HepG2 (cell line): ENCODE results near the gene TTLL13. TPM values are rescaled to one million over a fixed set of nuclear protein-coding genes. Genes with fewer than 3 reads are reported as not detected.

Experiments used
- BCL6 ChIP-seq: IDR thresholded peaks from 2 replicates; pipeline ENCODE4 v1.6.1; 2016; ENCODE audit warnings: missing genetic modification reagents, missing compliant biosample characterization
- HOXA3 ChIP-seq: sonication (generic); formaldehyde crosslinking; IDR thresholded peaks from 2 replicates; pipeline ENCODE4 v1.5.0; 2020; ENCODE audit warnings: missing genetic modification reagents
- MIXL1 ChIP-seq: IDR thresholded peaks from 2 replicates; pipeline ENCODE4 v1.6.1; 2016
- MYC ChIP-seq: sonication (generic); formaldehyde crosslinking; IDR thresholded peaks from 2 replicates; pipeline ENCODE4 v1.9.0; 2021; ENCODE audit warnings: missing genetic modification reagents, borderline replicate concordance
- PHF5A ChIP-seq: IDR thresholded peaks from one replicate; pipeline ENCODE4 v1.6.1; 2018; ENCODE audit warnings: low read depth, missing genetic modification reagents; ENCODE audit not compliant: unreplicated experiment
- RELA ChIP-seq: sonication (generic); formaldehyde crosslinking; IDR thresholded peaks from 2 replicates; pipeline ENCODE4 v1.4.0; 2020; ENCODE audit warnings: missing genetic modification reagents
- RXRB ChIP-seq: IDR thresholded peaks from 2 replicates; pipeline ENCODE4 v1.6.1; 2016; ENCODE audit warnings: borderline replicate concordance, missing genetic modification reagents, missing compliant biosample characterization
- SAP130 ChIP-seq: IDR thresholded peaks from 2 replicates; pipeline ENCODE4 v1.6.1; 2016; ENCODE audit warnings: low read depth
- SOX5 ChIP-seq: IDR thresholded peaks from 2 replicates; pipeline ENCODE4 v1.6.1; 2016; ENCODE audit warnings: borderline replicate concordance
- ZFP91 ChIP-seq: sonication (generic); formaldehyde crosslinking; IDR thresholded peaks from 2 replicates; pipeline ENCODE4 v1.9.0; 2022; ENCODE audit warnings: missing genetic modification reagents, mild to moderate bottlenecking, borderline replicate concordance
- ZFX ChIP-seq: sonication (generic); formaldehyde crosslinking; IDR thresholded peaks from 2 replicates; pipeline ENCODE4 v1.4.0; 2020; ENCODE audit warnings: mild to moderate bottlenecking, low read depth, missing genetic modification reagents, moderate library complexity
- ZNF224 ChIP-seq: sonication (generic); formaldehyde crosslinking; IDR thresholded peaks from 2 replicates; pipeline ENCODE4 v1.5.0; 2020; ENCODE audit warnings: mild to moderate bottlenecking, missing genetic modification reagents
- ZNF609 ChIP-seq: sonication (generic); formaldehyde crosslinking; IDR thresholded peaks from 2 replicates; pipeline ENCODE4 v1.4.0; 2020; ENCODE audit warnings: mild to moderate bottlenecking, missing genetic modification reagents, borderline replicate concordance
- polyA plus RNA-seq, 8 experiments: library from polyadenylated mRNA; depleted of rRNA in 3 of 8; stranded (reverse) in 7 of 8; unstranded in 1 of 8; fragments of >200 nt; fragmentation: Illumina TruSeq in 4 of 8; extraction: Trizol in 4 of 8; gene quantifications; 2 replicates each; pipeline versions ENCODE4 v1.2.1 to v1.2.3, GENCODE V29; 2011 to 2016; ENCODE audit warnings: low read depth in 4 of 8, missing spikeins in 1 of 8, mixed read lengths in 1 of 8; ENCODE audit not compliant: insufficient read depth in 1 of 8
- total RNA-seq, 5 experiments: library from RNA; depleted of rRNA; stranded (reverse); fragments of >200 nt; fragmentation: Illumina TruSeq; extraction: Trizol; gene quantifications; 2 replicates each; pipeline ENCODE4 v1.2.3, GENCODE V29; 2016; ENCODE audit warnings: low read depth in 1 of 5
- TF ChIP-seq, protein P1 (sequence below): IDR thresholded peaks from 2 replicates; pipeline ENCODE4 v1.4.0; 2020; ENCODE audit warnings: mild to moderate bottlenecking, missing genetic modification reagents
- TF ChIP-seq, protein P2 (sequence below): sonication (generic); formaldehyde crosslinking; IDR thresholded peaks from 2 replicates; pipeline ENCODE4 v1.4.0; 2020; ENCODE audit warnings: missing genetic modification reagents

Gene TTLL13
- total and polyA plus RNA-seq, 2 of the 13 experiments (the other 11 are each of a cell fraction or from before 2014, with no cell fraction given): 0.07 to 0.29 TPM

DNA sequence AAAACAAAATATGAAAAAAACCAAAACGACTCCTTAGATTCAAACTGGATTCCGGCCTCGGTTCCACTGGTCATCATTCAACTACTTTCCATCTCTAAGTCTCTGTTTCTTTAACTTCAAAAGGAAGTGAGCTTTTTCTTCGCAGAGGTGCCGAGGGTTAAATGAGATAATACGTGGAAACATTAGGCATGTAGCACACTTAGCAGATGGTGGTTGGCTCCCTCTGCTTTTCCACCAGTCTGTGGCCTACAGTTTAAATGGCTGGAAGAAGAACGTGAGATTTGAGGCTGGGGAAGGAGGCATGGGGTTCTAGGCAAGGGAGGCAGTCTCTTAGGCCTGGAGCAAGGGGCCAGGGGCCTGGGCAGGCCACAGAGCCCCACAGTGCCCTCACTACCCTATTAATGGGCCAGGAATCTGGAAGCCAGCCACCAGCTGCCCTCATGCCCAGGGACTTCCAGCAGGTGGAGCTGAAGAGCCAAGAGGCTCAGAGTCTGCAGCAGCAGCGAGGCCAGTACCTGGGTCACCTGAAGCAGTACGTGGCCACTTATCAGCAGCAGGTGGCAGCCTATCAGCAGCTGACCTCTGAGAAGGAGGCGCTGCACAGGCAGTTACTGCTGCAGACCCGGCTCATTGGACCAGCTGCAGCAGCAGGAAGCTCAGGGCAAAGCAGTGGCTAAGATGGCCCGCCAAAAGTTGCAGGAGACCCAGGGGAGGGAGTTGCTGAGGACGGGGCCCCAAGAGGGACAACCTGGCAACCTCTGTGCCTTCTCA is 43.9 kb downstream of the TTLL13 start (continued):
- TF ChIP-seq HOXA3 (CRISPR knock-in tag): peak; percentile 50; the same call in 1 of the 2 replicates
- peak; percentile 20; the same call in 1 of the 2 replicates for TF ChIP-seq RXRB (CRISPR knock-in tag)
- TF ChIP-seq ZFX: peak; percentile 44; the same call in 1 of the 2 replicates
- TF ChIP-seq ZFP91 (CRISPR knock-in tag): peak; percentile 71; the same call in 1 of the 2 replicates
- TF ChIP-seq ZNF224 (CRISPR knock-in tag): 0 out of 2 replicates have a peak, but pooled peaks have one; percentile 69
- peak; percentile 31; the same call in 1 of the 2 replicates for TF ChIP-seq ZNF609 (CRISPR knock-in tag)
- TF ChIP-seq PHF5A (CRISPR knock-in tag): peak; percentile 57
- TF ChIP-seq BCL6 (CRISPR knock-in tag): peak; percentile 53; the same call in 1 of the 2 replicates
- peak; percentile 44; the same call in 1 of the 2 replicates for TF ChIP-seq MYC
- peak; percentile 64; the same call in 1 of the 2 replicates for TF ChIP-seq MIXL1 (CRISPR knock-in tag)
- TF ChIP-seq SOX5: peak; percentile 35; the same call in 1 of the 2 replicates
- 0 out of 2 replicates have a peak, but pooled peaks have one; percentile 62 for TF ChIP-seq RELA (CRISPR knock-in tag)
- TF ChIP-seq SAP130 (CRISPR knock-in tag): peak; percentile 52; the same call in 1 of the 2 replicates
- TF ChIP-seq, protein P1, sequence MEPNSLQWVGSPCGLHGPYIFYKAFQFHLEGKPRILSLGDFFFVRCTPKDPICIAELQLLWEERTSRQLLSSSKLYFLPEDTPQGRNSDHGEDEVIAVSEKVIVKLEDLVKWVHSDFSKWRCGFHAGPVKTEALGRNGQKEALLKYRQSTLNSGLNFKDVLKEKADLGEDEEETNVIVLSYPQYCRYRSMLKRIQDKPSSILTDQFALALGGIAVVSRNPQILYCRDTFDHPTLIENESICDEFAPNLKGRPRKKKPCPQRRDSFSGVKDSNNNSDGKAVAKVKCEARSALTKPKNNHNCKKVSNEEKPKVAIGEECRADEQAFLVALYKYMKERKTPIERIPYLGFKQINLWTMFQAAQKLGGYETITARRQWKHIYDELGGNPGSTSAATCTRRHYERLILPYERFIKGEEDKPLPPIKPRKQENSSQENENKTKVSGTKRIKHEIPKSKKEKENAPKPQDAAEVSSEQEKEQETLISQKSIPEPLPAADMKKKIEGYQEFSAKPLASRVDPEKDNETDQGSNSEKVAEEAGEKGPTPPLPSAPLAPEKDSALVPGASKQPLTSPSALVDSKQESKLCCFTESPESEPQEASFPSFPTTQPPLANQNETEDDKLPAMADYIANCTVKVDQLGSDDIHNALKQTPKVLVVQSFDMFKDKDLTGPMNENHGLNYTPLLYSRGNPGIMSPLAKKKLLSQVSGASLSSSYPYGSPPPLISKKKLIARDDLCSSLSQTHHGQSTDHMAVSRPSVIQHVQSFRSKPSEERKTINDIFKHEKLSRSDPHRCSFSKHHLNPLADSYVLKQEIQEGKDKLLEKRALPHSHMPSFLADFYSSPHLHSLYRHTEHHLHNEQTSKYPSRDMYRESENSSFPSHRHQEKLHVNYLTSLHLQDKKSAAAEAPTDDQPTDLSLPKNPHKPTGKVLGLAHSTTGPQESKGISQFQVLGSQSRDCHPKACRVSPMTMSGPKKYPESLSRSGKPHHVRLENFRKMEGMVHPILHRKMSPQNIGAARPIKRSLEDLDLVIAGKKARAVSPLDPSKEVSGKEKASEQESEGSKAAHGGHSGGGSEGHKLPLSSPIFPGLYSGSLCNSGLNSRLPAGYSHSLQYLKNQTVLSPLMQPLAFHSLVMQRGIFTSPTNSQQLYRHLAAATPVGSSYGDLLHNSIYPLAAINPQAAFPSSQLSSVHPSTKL (CRISPR knock-in tag): peak; percentile 50; the same call in 1 of the 2 replicates
- TF ChIP-seq, protein P2, sequence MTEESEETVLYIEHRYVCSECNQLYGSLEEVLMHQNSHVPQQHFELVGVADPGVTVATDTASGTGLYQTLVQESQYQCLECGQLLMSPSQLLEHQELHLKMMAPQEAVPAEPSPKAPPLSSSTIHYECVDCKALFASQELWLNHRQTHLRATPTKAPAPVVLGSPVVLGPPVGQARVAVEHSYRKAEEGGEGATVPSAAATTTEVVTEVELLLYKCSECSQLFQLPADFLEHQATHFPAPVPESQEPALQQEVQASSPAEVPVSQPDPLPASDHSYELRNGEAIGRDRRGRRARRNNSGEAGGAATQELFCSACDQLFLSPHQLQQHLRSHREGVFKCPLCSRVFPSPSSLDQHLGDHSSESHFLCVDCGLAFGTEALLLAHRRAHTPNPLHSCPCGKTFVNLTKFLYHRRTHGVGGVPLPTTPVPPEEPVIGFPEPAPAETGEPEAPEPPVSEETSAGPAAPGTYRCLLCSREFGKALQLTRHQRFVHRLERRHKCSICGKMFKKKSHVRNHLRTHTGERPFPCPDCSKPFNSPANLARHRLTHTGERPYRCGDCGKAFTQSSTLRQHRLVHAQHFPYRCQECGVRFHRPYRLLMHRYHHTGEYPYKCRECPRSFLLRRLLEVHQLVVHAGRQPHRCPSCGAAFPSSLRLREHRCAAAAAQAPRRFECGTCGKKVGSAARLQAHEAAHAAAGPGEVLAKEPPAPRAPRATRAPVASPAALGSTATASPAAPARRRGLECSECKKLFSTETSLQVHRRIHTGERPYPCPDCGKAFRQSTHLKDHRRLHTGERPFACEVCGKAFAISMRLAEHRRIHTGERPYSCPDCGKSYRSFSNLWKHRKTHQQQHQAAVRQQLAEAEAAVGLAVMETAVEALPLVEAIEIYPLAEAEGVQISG (CRISPR knock-in tag): peak; percentile 70
